Small intestine (tissue), 7 donors: ENCODE results near the gene RNASEL. TPM values are rescaled to one million over a fixed set of nuclear protein-coding genes. Genes with fewer than 3 reads are reported as not detected.

Experiments used
- DNase-seq, 2 donors: peaks; one replicate each; pipeline versions ENCODE4 v3.0.0 to v3.0.0-alpha.2; 2013
- FAIRE-seq: peaks from 2 replicates; lab custom pipeline; 2012; peaks lifted over from hg19 to GRCh38; lab: Jason Lieb, UNC
- H3K27ac ChIP-seq, 3 donors: one replicate each; pipeline ENCODE4 v1.5.1; 2013; ENCODE audit warnings: low read length in 2 of 3, mild to moderate bottlenecking in 2 of 3, control low read depth in 1 of 3, inconsistent platforms in 1 of 3, low read depth in 1 of 3, moderate library complexity in 1 of 3
- H3K27me3 ChIP-seq, 3 donors: one replicate each; pipeline ENCODE4 v1.6.1; 2013; ENCODE audit warnings: low read length in 3 of 3, inconsistent platforms in 1 of 3; ENCODE audit not compliant: control insufficient read depth in 3 of 3, insufficient read depth in 3 of 3
- H3K36me3 ChIP-seq, 3 donors: one replicate each; pipeline ENCODE4 v1.6.1; 2013; ENCODE audit warnings: low read length in 3 of 3, inconsistent platforms in 1 of 3, low read depth in 1 of 3, mild to moderate bottlenecking in 1 of 3, moderate library complexity in 1 of 3; ENCODE audit not compliant: control insufficient read depth in 3 of 3, insufficient read depth in 2 of 3
- H3K4me1 ChIP-seq, 3 donors: one replicate each; pipeline ENCODE4 v1.6.1; 2013; ENCODE audit warnings: low read length in 2 of 3, inconsistent platforms in 1 of 3, low read depth in 1 of 3, mild to moderate bottlenecking in 1 of 3, moderate library complexity in 1 of 3; ENCODE audit not compliant: control insufficient read depth in 3 of 3, insufficient read depth in 2 of 3
- H3K4me3 ChIP-seq, 3 donors: one replicate each; pipeline ENCODE4 v1.5.1; 2013; ENCODE audit warnings: low read length in 3 of 3, control low read depth in 1 of 3, inconsistent platforms in 1 of 3, low read depth in 1 of 3, mild to moderate bottlenecking in 1 of 3, moderate library complexity in 1 of 3
- H3K9me3 ChIP-seq, 2 donors: one replicate each; pipeline ENCODE4 v1.6.1; 2013; ENCODE audit warnings: low read depth in 1 of 2, low read length in 1 of 2; ENCODE audit not compliant: control insufficient read depth in 2 of 2, insufficient read depth in 1 of 2
- WGBS, 3 donors: extraction: QIAGEN DNeasy Blood & Tissue Kit; methylation state at CpG; one replicate each; pipeline ENCODE4 v1.1.7; 2013; 5-methylcytosine and 5-hydroxymethylcytosine counted together
- polyA plus RNA-seq, 4 donors: library from polyadenylated mRNA; stranded (reverse) in 3 of 4; unstranded in 1 of 4; fragments of 200-250 nt in 3 of 4; fragments of 120-200 nt in 1 of 4; gene quantifications; one replicate each; pipeline versions ENCODE4 v1.2.1 to v1.2.3, GENCODE V29; 2013
- donor health status: healthy with polysubstance abuse.
- donor health status: control.
- donor health status: control.
- donor health status: Bipolar disorder and iron deficiency.
- donor health status: healthy.

RNASEL gene
- polyA plus RNA-seq, 4 donors, result 4.9 to 20.7 (median 7.2) TPM

GRCh38 chr1:182631954-182632353, 42.9 kb upstream of the RNASEL start:
- DNase-seq (no peak), FAIRE-seq (no peak)
- no peaks in the 10 kb centered on the region for H3K36me3 ChIP-seq
- H3K27me3 ChIP-seq, result no peaks in the 10 kb centered on the region
- no peak overlapping the region for H3K4me3 ChIP-seq
- peaks cover 0 to 3% (median 0%) of the 10 kb centered on the region in 3 donors for H3K4me1 ChIP-seq
- no peaks in the 10 kb centered on the region for H3K9me3 ChIP-seq
- 62 to 66% (median 64%) methylated on average over 1 of the region's 1 CpG for WGBS, 3 donors
- H3K27ac ChIP-seq, result no peak overlapping the region

GRCh38 chr1:182631053-182631677, 42.1 kb upstream of the RNASEL start:
- Histone ChIP-seq H3K36me3 (no peaks in the 10 kb centered on the region), H3K4me3 (no peak overlapping the region), H3K27ac (no peak overlapping the region), H3K27me3 (no peaks in the 10 kb centered on the region), H3K9me3 (no peaks in the 10 kb centered on the region), H3K4me1 (peaks cover 0 to 3% (median 3%) of the 10 kb centered on the region in 3 donors)
- FAIRE-seq, result no peak
- DNase-seq, result no peak

DNA sequence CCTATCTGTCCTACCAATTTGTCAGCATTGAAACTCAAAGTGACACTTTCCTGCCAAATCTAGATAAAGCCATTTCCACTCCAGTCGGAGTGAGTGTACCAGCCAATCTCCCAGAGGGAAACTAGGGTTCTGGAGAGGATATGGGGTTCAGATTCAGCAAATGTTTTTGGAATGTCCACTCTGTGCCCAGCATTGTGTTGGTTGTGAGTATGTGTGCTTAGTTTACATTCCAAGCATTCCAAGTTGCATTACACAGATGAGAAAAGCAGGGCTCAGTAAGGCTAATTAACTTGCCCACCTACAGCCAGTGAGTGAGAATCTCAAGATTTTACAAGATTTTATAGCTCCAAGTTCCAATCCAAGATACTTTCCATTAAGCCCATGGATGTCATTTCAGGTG, 41.5 kb upstream of the RNASEL start:
- Histone ChIP-seq H3K27me3 (no peaks in the 10 kb centered on the region), H3K4me3 (no peak overlapping the region), H3K36me3 (no peaks in the 10 kb centered on the region), H3K27ac (no peak overlapping the region), H3K9me3 (no peaks in the 10 kb centered on the region), H3K4me1 (peaks cover 0 to 3% (median 3%) of the 10 kb centered on the region in 3 donors)
- DNase-seq (no peak), FAIRE-seq (no peak)
- 66 to 79% (median 77%) methylated on average over 1 of the region's 1 CpG for WGBS, 3 donors

- DNase-seq, result no peak
- H3K27ac ChIP-seq, result no peak overlapping the region
- H3K36me3 ChIP-seq, result no peaks in the 10 kb centered on the region
- H3K27me3 ChIP-seq, result no peaks in the 10 kb centered on the region
- FAIRE-seq, result no peak
- H3K4me3 ChIP-seq, result no peak overlapping the region
- 66 to 91% (median 78%) methylated on average over 3 of the region's 3 CpGs for WGBS, 3 donors
- H3K9me3 ChIP-seq, result no peaks in the 10 kb centered on the region
- H3K4me1 ChIP-seq, result peaks cover 0 to 3% (median 3%) of the 10 kb centered on the region in 3 donors
Observed at GRCh38 chr1:182629499-182630096, 40.5 kb upstream of the RNASEL start.

GRCh38 chr1:182629080-182629479, 40.0 kb upstream of the RNASEL start:
- peaks cover 0 to 3% (median 3%) of the 10 kb centered on the region in 3 donors for H3K4me1 ChIP-seq
- 51 to 68% (median 67%) methylated on average over 2 of the region's 2 CpGs for WGBS, 3 donors
- no peak for DNase-seq

DNA sequence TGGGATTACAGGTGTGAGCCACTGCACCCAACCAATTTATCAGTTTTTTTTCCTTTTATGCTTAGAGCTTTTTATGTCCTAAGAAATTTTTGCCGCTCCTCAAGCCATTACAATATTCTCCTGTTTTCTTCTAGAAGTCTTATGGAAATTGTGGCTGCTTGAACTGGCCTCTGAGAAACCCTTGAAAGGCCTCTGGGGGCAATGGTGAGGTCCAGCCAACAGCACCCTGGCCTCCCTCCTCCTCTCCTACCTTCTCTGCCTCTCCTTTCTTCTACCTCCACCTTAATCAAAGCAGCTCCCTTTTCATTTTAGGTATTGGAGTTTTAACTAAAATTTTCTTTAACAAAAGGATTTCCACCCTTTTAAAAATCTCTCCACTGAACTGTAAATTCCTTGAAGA, 39.6 kb upstream of the RNASEL start:
- no peak overlapping the region for H3K27ac ChIP-seq
- FAIRE-seq (no peak), DNase-seq (no peak)
- H3K27me3 ChIP-seq, result no peaks in the 10 kb centered on the region
- no peaks in the 10 kb centered on the region for H3K36me3 ChIP-seq
- H3K4me1 ChIP-seq, result peaks cover 0 to 3% (median 3%) of the 10 kb centered on the region in 3 donors
- 96 to 100% (median 100%) methylated on average over 1 of the region's 1 CpG for WGBS, 3 donors
- H3K4me3 ChIP-seq, result no peak overlapping the region
- H3K9me3 ChIP-seq, result no peaks in the 10 kb centered on the region

More at GRCh38 chr1:182629080-182629479, 40.0 kb upstream of the RNASEL start:
- Histone ChIP-seq H3K4me3 (no peak overlapping the region), H3K27ac (no peak overlapping the region), H3K9me3 (no peaks in the 10 kb centered on the region), H3K36me3 (no peaks in the 10 kb centered on the region), H3K27me3 (no peaks in the 10 kb centered on the region)
- no peak for FAIRE-seq

DNA sequence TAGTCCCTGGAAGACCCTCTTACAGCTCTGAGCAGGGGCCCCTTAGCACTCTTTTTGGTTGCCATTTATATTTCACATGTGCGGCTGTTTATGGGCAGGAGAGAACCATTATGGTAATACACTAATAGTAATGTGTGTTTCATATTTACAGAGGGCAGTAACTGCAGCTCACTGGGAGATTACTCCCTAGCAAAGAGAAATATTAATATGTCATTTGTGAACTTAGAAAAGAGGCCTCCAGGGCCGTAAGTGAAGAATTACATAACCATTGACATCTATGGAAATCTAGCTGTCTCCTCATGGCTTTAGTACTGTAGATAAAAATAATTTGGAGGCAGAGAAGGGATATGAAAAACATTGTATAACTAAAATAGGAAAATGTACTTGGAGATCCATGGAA, 38.6 kb upstream of the RNASEL start:
- FAIRE-seq (no peak), DNase-seq (no peak)
- H3K4me1 ChIP-seq, result peaks cover 0 to 3% (median 3%) of the 10 kb centered on the region in 3 donors
- H3K9me3 ChIP-seq, result no peaks in the 10 kb centered on the region
- WGBS, 3 donors, result 82 to 94% (median 93%) methylated on average over 2 of the region's 2 CpGs
- no peak overlapping the region for H3K27ac ChIP-seq
- no peak overlapping the region for H3K4me3 ChIP-seq
- H3K36me3 ChIP-seq, result no peaks in the 10 kb centered on the region
- H3K27me3 ChIP-seq, result no peaks in the 10 kb centered on the region

DNA sequence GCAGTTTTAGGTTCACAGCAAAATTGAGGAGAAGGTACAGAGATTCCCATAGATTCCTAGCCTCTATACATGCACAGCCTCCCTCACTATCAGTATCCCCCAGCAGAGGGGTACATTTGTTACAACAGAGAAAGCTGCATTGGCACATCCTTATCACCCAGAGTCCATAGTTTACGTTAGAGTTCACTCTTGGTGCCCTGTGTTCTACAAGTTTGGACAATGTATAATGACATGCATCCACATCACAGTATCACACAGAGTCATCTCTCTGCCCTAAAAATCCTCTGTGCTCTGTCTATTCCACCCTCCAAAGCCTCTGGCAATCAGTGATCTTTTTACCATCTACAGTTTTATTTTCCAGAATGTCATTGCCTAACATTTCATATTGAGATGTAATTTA, 37.5 kb upstream of the RNASEL start:
- Histone ChIP-seq H3K4me1 (peaks cover 0 to 3% (median 3%) of the 10 kb centered on the region in 3 donors), H3K36me3 (no peaks in the 10 kb centered on the region), H3K27me3 (no peaks in the 10 kb centered on the region), H3K27ac (no peak overlapping the region), H3K9me3 (no peaks in the 10 kb centered on the region), H3K4me3 (no peak overlapping the region)
- FAIRE-seq (no peak), DNase-seq (peak; percentile 56 to 59)
- WGBS, 3 donors, result 31 to 62% (median 39%) methylated on average over 1 of the region's 1 CpG
